HCT116 (cell line): ENCODE data around the gene THSD7B. TPM values are rescaled to one million over a fixed set of nuclear protein-coding genes. Genes with fewer than 3 reads are reported as not detected.

ENCODE experiments used
- ATAC-seq: fragments of 200-7000 bp; cut with Tn5 transposase; 2 replicates; pipeline ENCODE4 v1.9.1; 2020; ENCODE audit warnings: mild to moderate bottlenecking, moderate library complexity
- BruUV-seq: library from RNA; stranded (reverse); fragments of 400-500 nt; replicated peaks from 2 replicates; lab custom pipeline; 2021; lab: Mats Ljungman, UMichigan
- CTCF ChIA-PET: fragments of 300-600 bp; sonication (Branson Sonifier 250); formaldehyde crosslinking; loops from one replicate; lab custom pipeline; 2021; ENCODE audit warnings: antibody characterized with exemption; lab: Charles Lee
- POLR2A ChIA-PET: fragments of 300-600, 350-600 bp; sonication (Branson Sonifier 250); formaldehyde crosslinking; loops from one replicate; lab custom pipeline; 2021; ENCODE audit warnings: antibody characterized with exemption; lab: Charles Lee
- RAD21 ChIA-PET, 2 experiments: fragments of 300-600 bp; sonication (Branson Sonifier 250); formaldehyde crosslinking; loops; one replicate each; lab custom pipeline; 2023; ENCODE audit warnings: low total read pairs in 2 of 2; ENCODE audit not compliant: uncharacterized antibody in 2 of 2, unreplicated experiment in 2 of 2, low non-redundant PET in 1 of 2; lab: Charles Lee
- DNase-seq: peaks from one replicate; pipeline ENCODE4 v3.0.0-alpha.2; 2010; ENCODE audit warnings: low read depth, low spot score
- H2AFZ ChIP-seq: fragments of 200-600 bp; shearing (Covaris generic), sonication (generic); 2 replicates; pipeline ENCODE4 v1.6.1; 2017; ENCODE audit warnings: low read depth, mixed run types, mixed read lengths, antibody characterized with exemption, low read length; ENCODE audit not compliant: poor library complexity, severe bottlenecking
- H3K27ac ChIP-seq: 2 replicates; pipeline ENCODE4 v1.5.1; 2012; ENCODE audit warnings: low read depth, low read length
- H3K27me3 ChIP-seq: fragments of 200-600 bp; sonication (generic); 2 replicates; pipeline ENCODE4 v1.6.1; 2016; ENCODE audit warnings: mixed run types, low read length, mixed read lengths; ENCODE audit not compliant: insufficient read depth
- H3K36me3 ChIP-seq, 2 experiments: fragments of 200-500 bp in 1 of 2; fragments of 200-600 bp in 1 of 2; sonication (Bioruptor generic) in 1 of 2; sonication (generic) in 1 of 2; 2 replicates each; pipeline versions ENCODE4 v1.5.1 to v1.6.1; 2014 to 2016; ENCODE audit warnings: low read length in 2 of 2, inconsistent platforms in 1 of 2, mixed read lengths in 1 of 2, mixed run types in 1 of 2; ENCODE audit not compliant: insufficient read depth in 2 of 2, control insufficient read depth in 1 of 2
- H3K4me1 ChIP-seq, 2 experiments: fragments of 200-600 bp in 1 of 2; sonication (generic) in 1 of 2; 2 replicates each; pipeline versions ENCODE4 v1.5.1 to v1.6.1; 2012 to 2017; ENCODE audit warnings: low read length in 2 of 2, inconsistent platforms in 1 of 2, mild to moderate bottlenecking in 1 of 2, mixed read lengths in 1 of 2, mixed run types in 1 of 2, moderate library complexity in 1 of 2; ENCODE audit not compliant: insufficient read depth in 2 of 2, control insufficient read depth in 1 of 2
- H3K4me2 ChIP-seq: fragments of 200-600 bp; sonication (generic); 2 replicates; pipeline ENCODE4 v1.6.1; 2017; ENCODE audit warnings: mixed run types, low read length, mixed read lengths
- H3K4me3 ChIP-seq, 2 experiments: fragments of 200-600 bp in 1 of 2; sonication (generic) in 1 of 2; replicated peaks in 1 of 2; 2 replicates each; pipeline ENCODE4 v1.5.1; 2011 to 2016; ENCODE audit warnings: low read length in 2 of 2, control low read depth in 1 of 2, low read depth in 1 of 2, mild to moderate bottlenecking in 1 of 2, mixed read lengths in 1 of 2, mixed run types in 1 of 2
- H3K79me2 ChIP-seq: fragments of 200-600 bp; sonication (generic); 2 replicates; pipeline ENCODE4 v1.6.1; 2017; ENCODE audit warnings: mild to moderate bottlenecking, mixed run types, low read length, moderate library complexity, mixed read lengths; ENCODE audit not compliant: insufficient read depth
- H3K9ac ChIP-seq: fragments of 200-600 bp; sonication (generic); 2 replicates; pipeline ENCODE4 v1.6.1; 2016; ENCODE audit warnings: low read length, mixed read lengths
- H3K9me2 ChIP-seq: fragments of 200-600 bp; sonication (generic), shearing (Covaris generic); 2 replicates; pipeline ENCODE4 v1.6.1; 2017; ENCODE audit warnings: mixed run types, mild to moderate bottlenecking, moderate library complexity; ENCODE audit not compliant: insufficient read depth
- H3K9me3 ChIP-seq, 2 experiments: fragments of 200-500 bp in 1 of 2; fragments of 200-600 bp in 1 of 2; sonication (Bioruptor generic) in 1 of 2; sonication (generic) in 1 of 2; 2 replicates each; pipeline ENCODE4 v1.6.1; 2014 to 2017; ENCODE audit warnings: low read length in 2 of 2, mixed read lengths in 2 of 2, inconsistent platforms in 1 of 2, low read depth in 1 of 2, mild to moderate bottlenecking in 1 of 2, mixed run types in 1 of 2, moderate library complexity in 1 of 2; ENCODE audit not compliant: control insufficient read depth in 1 of 2, insufficient read depth in 1 of 2
- H4K20me1 ChIP-seq: fragments of 200-600 bp; sonication (generic), shearing (Covaris generic); 2 replicates; pipeline ENCODE4 v1.6.1; 2017; ENCODE audit warnings: mixed run types, mild to moderate bottlenecking, moderate library complexity; ENCODE audit not compliant: insufficient read depth
- CBX3 ChIP-seq: IDR thresholded peaks from 2 replicates; pipeline ENCODE4 v1.6.1; 2012; ENCODE audit warnings: low read depth
- EGR1 ChIP-seq: IDR thresholded peaks from 2 replicates; pipeline ENCODE4 v1.6.1; 2012; ENCODE audit warnings: low read depth
- ELF1 ChIP-seq: IDR thresholded peaks from 2 replicates; pipeline ENCODE4 v1.6.1; 2012; ENCODE audit warnings: low read depth, borderline replicate concordance
- EZH2 ChIP-seq: fragments of 200-600 bp; sonication (generic); IDR thresholded peaks from 2 replicates; pipeline ENCODE4 v1.6.1; 2017; ENCODE audit warnings: antibody characterized with exemption, mixed run types
- FOSL1 ChIP-seq: IDR thresholded peaks from 2 replicates; pipeline ENCODE4 v1.6.1; 2012; ENCODE audit warnings: low read depth
- JUND ChIP-seq: IDR thresholded peaks from 2 replicates; pipeline ENCODE4 v1.6.1; 2012
- POLR2AphosphoS5 ChIP-seq: IDR thresholded peaks from 2 replicates; pipeline ENCODE4 v1.6.1; 2011; ENCODE audit warnings: mild to moderate bottlenecking, low read depth, low read length, moderate library complexity
- RAD21 ChIP-seq: IDR thresholded peaks from 2 replicates; pipeline ENCODE4 v1.6.1; 2012; ENCODE audit warnings: low read depth, mild to moderate bottlenecking
- SIN3A ChIP-seq: IDR thresholded peaks from 2 replicates; pipeline ENCODE4 v1.6.1; 2012; ENCODE audit warnings: low read depth
- YY1 ChIP-seq: IDR thresholded peaks from 2 replicates; pipeline ENCODE4 v1.6.1; 2011; ENCODE audit warnings: low read length, low read depth, moderate library complexity, mild to moderate bottlenecking; ENCODE audit not compliant: insufficient replicate concordance; ENCODE audit errors: extremely low read depth
- ZFX ChIP-seq: fragments of 450-650 bp; IDR thresholded peaks from 2 replicates; pipeline ENCODE4 v1.6.1; 2017
- ZNF274 ChIP-seq: fragments of 200-500 bp; sonication (Bioruptor generic); IDR thresholded peaks from 2 replicates; pipeline ENCODE4 v1.6.1; 2014; ENCODE audit warnings: mild to moderate bottlenecking, low read depth, low read length, inconsistent platforms
- intact Hi-C: fragments of 100-400 bp; cut with micrococcal nuclease; formaldehyde crosslinking; loops from 2 replicates; pipeline ENCODE4 v1.10.0; 2022
- total RNA-seq: library from RNA; stranded (reverse); gene quantifications from one replicate; pipeline ENCODE4 v1.2.1, GENCODE V29; 2021; ENCODE audit not compliant: unreplicated experiment
- TF ChIP-seq, protein P1 (sequence below): IDR thresholded peaks from 2 replicates; pipeline ENCODE4 v1.6.1; 2012; ENCODE audit warnings: low read depth
- TF ChIP-seq, protein P2 (sequence below), 3 experiments: fragments of 200-600 bp in 1 of 3; sonication (generic) in 1 of 3; IDR thresholded peaks in 2 of 3; conservative IDR thresholded peaks in 1 of 3; 2 replicates each; pipeline ENCODE4 v1.5.1; 2012 to 2017; ENCODE audit warnings: low read depth in 2 of 3, low read length in 2 of 3, antibody characterized with exemption in 1 of 3, borderline replicate concordance in 1 of 3, control low read depth in 1 of 3, mild to moderate bottlenecking in 1 of 3, mixed read lengths in 1 of 3, mixed run types in 1 of 3, moderate library complexity in 1 of 3; ENCODE audit not compliant: insufficient read depth in 1 of 3

The THSD7B gene
- total RNA-seq, 1 experiment from 2014 or later = not detected

DNA sequence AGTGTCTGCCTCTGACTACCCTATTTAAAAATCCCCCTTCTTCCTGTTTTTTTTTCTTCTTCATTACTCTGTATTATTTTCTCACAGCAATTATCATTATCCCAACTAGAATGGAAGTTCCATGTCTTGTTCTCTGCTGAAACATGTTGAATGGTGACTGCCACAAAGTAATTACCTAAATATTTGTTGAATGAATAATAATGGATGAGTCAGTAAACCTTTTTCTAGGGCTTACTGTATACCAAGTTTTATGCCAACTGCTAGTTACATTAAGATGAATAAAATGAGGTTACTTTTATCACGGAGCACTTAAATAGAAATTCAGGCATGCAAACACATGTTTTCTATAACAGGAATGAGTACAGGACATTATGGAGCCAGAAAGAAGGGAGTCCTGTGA is 490.6 kb downstream of the THSD7B start:
- no peak for TF ChIP-seq ELF1
- TF ChIP-seq FOSL1 = no peak
- no peak for TF ChIP-seq CBX3
- TF ChIP-seq RAD21 = no peak
- TF ChIP-seq JUND = no peak
- TF ChIP-seq YY1 = no peak
- TF ChIP-seq, protein P1, sequence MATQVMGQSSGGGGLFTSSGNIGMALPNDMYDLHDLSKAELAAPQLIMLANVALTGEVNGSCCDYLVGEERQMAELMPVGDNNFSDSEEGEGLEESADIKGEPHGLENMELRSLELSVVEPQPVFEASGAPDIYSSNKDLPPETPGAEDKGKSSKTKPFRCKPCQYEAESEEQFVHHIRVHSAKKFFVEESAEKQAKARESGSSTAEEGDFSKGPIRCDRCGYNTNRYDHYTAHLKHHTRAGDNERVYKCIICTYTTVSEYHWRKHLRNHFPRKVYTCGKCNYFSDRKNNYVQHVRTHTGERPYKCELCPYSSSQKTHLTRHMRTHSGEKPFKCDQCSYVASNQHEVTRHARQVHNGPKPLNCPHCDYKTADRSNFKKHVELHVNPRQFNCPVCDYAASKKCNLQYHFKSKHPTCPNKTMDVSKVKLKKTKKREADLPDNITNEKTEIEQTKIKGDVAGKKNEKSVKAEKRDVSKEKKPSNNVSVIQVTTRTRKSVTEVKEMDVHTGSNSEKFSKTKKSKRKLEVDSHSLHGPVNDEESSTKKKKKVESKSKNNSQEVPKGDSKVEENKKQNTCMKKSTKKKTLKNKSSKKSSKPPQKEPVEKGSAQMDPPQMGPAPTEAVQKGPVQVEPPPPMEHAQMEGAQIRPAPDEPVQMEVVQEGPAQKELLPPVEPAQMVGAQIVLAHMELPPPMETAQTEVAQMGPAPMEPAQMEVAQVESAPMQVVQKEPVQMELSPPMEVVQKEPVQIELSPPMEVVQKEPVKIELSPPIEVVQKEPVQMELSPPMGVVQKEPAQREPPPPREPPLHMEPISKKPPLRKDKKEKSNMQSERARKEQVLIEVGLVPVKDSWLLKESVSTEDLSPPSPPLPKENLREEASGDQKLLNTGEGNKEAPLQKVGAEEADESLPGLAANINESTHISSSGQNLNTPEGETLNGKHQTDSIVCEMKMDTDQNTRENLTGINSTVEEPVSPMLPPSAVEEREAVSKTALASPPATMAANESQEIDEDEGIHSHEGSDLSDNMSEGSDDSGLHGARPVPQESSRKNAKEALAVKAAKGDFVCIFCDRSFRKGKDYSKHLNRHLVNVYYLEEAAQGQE = no peak
- no peak for TF ChIP-seq ZNF274
- TF ChIP-seq EZH2 = no peak
- no peak for TF ChIP-seq POLR2AphosphoS5
- no peak for TF ChIP-seq ZFX
- no peak for TF ChIP-seq EGR1
- no peak for TF ChIP-seq SIN3A
- TF ChIP-seq, protein P2, sequence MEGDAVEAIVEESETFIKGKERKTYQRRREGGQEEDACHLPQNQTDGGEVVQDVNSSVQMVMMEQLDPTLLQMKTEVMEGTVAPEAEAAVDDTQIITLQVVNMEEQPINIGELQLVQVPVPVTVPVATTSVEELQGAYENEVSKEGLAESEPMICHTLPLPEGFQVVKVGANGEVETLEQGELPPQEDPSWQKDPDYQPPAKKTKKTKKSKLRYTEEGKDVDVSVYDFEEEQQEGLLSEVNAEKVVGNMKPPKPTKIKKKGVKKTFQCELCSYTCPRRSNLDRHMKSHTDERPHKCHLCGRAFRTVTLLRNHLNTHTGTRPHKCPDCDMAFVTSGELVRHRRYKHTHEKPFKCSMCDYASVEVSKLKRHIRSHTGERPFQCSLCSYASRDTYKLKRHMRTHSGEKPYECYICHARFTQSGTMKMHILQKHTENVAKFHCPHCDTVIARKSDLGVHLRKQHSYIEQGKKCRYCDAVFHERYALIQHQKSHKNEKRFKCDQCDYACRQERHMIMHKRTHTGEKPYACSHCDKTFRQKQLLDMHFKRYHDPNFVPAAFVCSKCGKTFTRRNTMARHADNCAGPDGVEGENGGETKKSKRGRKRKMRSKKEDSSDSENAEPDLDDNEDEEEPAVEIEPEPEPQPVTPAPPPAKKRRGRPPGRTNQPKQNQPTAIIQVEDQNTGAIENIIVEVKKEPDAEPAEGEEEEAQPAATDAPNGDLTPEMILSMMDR (IDR thresholded peaks at IDR 0.05 in 2 of 3, conservative IDR thresholded peaks at IDR 0.05 in 1 of 3; ENCODE audit: borderline replicate concordance in 1 of 3, insufficient read depth in 1 of 3, low read depth in 2 of 3, low read length in 2 of 3) = no peak
- TF ChIP-seq, all 23 proteins: peak for 0
- H3K9me2 ChIP-seq = no peaks in the 10 kb centered on the region
- no peak for DNase-seq
- no peak overlapping the region for H3K4me2 ChIP-seq
- no peak overlapping the region for H3K9ac ChIP-seq
- H3K36me3 ChIP-seq = no peaks in the 10 kb centered on the region
- H2AFZ ChIP-seq = no peak overlapping the region
- ChIA-PET CTCF (no interaction called here), RAD21 (no interaction called here), POLR2A (no interaction called here)
- H3K9me3 ChIP-seq = peaks cover 5 to 11% of the 10 kb centered on the region in 2 experiments; a peak in 2 of 4 replicates
- no peak for ATAC-seq
- H4K20me1 ChIP-seq = no peaks in the 10 kb centered on the region
- no peak overlapping the region for H3K27ac ChIP-seq
- no peaks in the 10 kb centered on the region for H3K79me2 ChIP-seq
- no TSS peak for BruUV-seq
- intact Hi-C loops = no loop called here
- H3K4me1 ChIP-seq = no peaks in the 10 kb centered on the region
- H3K4me3 ChIP-seq = no peak overlapping the region
- H3K27me3 ChIP-seq = no peaks in the 10 kb centered on the region
